ENCODE results near the gene PIEZO2.

Gene PIEZO2

GRCh38 chr18:11027862-11028261, 121.5 kb downstream of the PIEZO2 start:
- DNase-seq (ENCODE audit: low spot score): no peak

DNA sequence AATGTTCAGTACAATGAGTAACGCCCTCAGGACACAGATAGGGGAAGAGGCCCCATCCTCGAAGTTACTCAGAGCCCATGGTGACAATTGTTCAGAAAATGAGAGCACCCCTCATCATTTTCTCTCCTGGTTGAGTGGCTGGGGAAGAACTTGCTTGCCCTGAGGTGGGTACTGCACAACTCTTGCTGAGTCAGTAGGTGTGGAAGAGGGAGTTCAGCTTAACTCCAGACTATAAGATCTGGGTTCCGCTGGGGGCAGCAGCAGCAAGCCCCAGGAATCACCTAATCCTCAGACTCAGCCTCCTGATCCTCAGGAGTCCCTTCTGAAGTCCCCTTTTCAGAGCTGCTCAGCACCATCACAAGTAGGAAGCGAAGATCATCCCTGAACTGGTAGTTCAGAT, 123.7 kb downstream of the PIEZO2 start:
- DNase-seq (ENCODE audit: low spot score): no peak

- no peak for DNase-seq (ENCODE audit: low spot score)
Observed at GRCh38 chr18:11024928-11025669, 124.3 kb downstream of the PIEZO2 start.

DNA sequence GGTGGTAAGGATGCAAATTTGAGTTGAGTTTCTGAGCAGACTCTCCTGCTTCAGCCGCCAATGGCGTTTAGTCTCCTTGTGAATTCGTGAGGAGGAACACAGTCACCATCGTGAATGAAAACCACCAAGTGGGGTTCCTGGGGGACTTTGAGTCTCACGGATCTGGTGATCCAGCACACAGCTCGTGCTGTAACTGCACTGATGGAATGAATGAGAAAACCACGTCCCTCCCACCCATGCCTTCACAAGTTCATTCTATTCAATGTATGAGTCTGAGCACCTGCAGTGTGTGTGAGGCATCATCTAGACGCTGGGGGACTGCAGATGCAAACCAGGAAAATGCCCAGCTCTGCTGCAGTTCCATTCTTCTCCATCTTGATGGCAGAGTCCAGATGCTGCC, 127.9 kb downstream of the PIEZO2 start:
- DNase-seq (ENCODE audit: low spot score): no peak

- DNase-seq (ENCODE audit: low spot score): no peak
Observed at GRCh38 chr18:11020877-11021414, 128.4 kb downstream of the PIEZO2 start.

GRCh38 chr18:11020161-11020853, 129.1 kb downstream of the PIEZO2 start:
- no peak for DNase-seq (ENCODE audit: low spot score)

GRCh38 chr18:11019295-11020105, 129.9 kb downstream of the PIEZO2 start:
- no peak for DNase-seq (ENCODE audit: low spot score)

DNA sequence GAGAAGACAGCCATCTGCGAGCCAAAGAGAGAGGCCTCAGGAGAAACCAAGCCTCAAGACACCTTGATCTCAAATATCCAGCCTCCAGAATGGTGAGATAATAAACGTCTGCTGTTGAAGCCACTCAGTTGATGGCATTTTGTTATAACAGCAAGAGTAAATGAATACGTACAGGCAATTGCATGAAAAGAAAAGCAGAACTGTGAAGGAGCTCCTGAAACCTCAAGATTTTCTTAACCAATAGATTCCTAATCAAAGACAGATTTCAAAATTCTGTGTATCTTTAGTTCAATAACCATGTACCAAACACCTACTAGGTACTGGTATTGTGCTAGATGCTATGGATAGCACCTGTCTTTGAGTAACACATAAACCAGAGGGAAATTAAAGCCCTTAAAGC, 139.5 kb downstream of the PIEZO2 start:
- no peak for DNase-seq (ENCODE audit: low spot score)

DNA sequence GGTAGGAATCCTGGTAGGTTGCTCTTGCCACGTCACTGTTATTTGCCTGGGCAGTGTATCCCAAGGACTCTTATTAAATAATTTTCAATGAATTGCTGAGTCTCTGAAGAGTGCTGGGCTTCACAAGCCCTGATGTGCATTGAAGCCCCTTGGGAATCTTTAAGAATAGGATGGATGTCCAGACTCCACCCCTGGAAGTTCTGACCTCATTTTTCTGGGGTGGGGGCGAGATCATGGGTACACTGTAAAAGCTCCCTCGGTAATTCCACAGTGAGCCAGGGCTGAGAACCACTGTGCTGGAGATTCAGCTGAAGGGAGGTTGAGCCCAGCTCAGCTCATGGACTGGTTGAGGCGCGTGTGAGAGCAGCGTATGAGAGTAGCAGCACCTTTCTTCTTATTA, 140.2 kb downstream of the PIEZO2 start:
- no peak for DNase-seq (ENCODE audit: low spot score)

- no peak for DNase-seq (ENCODE audit: low spot score)
Observed at GRCh38 chr18:11008505-11008904, 140.9 kb downstream of the PIEZO2 start.

GRCh38 chr18:11005528-11005927, 143.8 kb downstream of the PIEZO2 start:
- no peak for DNase-seq (ENCODE audit: low spot score)

DNA sequence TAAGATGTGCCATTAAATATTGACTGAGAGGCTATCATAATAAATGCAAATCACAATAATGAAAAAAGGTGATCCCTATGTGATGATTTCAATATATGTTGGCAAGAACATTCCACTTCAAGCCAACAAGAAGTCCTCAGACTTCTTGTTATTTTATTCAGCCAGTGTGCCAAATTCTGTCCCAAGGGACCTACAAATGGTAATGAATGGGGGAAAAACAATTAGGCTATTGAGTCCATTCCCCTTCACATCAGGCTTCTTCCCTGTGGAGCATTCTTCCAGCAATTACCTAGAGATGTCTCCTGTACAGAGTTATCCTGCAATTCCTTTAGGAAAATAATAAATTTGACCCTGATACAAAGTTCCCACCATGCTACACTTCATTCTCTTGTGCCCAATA, 144.4 kb downstream of the PIEZO2 start:
- no peak for DNase-seq (ENCODE audit: low spot score)

DNA sequence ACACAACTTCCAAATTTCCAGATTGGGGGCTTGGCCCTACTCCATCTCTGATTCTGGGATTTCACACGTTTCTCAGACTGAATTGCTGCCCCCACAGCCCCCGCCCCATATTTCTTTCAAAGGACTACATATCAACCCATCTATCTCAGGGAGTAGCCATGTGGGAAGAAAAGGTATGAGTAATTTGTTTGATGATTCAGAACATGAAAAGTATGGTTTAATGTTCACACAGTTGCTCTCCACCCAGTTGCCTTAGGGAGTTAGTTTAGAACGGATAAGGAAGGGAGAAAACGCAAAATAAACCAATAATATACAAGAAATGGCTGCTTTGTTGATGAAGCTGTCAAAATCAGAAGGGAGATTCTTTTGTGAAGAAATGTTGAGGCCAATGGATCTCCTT, 145.1 kb downstream of the PIEZO2 start:
- DNase-seq (ENCODE audit: low spot score): no peak

DNA sequence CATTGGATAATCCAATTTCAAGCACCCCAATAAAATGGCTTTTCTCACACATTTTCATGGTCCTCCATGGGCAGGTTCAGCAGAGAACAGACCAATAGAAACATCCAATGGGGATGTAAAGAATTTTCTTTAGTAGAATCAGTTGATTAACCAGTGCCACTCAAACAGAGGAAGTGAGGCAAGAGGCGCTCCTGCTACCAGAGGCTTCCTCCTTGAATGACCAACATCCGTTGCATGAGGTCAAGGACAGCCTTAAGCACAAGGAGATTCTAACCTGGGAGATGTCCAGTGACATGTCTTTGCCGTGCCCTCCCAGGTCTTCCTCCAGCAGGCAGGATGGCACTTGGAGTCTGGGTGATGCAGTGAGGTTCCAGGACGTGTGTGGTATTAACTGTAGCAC, 146.6 kb downstream of the PIEZO2 start:
- DNase-seq (ENCODE audit: low spot score): no peak

DNA sequence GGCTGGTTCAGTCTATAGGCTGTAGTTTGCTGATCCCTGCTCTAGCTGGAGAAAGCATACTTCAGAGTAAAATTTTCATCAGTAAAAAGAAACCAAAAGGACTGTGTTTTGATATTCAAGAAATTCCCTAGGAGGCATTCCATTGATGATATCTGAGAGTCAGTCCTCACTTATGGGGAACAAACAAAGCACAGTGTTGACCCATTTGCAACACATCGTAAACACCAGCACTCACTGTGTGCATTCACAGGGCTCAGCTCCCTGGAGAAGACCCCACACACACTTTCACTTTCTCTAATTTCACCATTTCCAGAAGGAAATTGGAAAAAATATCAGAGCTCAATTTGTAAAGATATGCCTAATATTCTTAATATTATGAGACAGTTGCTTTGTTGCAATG, 147.1 kb downstream of the PIEZO2 start:
- no peak for DNase-seq (ENCODE audit: low spot score)

GRCh38 chr18:11000071-11000470, 149.3 kb downstream of the PIEZO2 start:
- no peak for DNase-seq (ENCODE audit: low spot score)

DNA sequence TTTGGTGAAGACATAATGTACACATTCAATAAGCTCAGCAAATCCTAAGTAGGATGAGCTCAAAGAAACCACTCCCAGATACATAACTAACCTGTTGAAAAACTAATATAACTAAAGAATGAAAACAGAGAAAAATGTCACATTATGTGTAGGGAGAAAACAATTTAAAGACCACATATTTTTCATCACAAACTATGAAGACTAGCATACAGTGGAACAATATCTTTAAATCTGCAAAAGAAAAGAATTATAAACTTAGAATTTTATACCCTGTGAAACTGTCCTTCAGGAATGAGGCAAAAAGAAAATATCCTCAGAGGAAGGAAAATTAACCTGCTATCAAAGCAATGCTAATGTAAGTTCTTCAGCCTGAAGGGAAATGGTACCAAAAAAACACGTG, 151.5 kb downstream of the PIEZO2 start:
- no peak for DNase-seq (ENCODE audit: low spot score)

DNA sequence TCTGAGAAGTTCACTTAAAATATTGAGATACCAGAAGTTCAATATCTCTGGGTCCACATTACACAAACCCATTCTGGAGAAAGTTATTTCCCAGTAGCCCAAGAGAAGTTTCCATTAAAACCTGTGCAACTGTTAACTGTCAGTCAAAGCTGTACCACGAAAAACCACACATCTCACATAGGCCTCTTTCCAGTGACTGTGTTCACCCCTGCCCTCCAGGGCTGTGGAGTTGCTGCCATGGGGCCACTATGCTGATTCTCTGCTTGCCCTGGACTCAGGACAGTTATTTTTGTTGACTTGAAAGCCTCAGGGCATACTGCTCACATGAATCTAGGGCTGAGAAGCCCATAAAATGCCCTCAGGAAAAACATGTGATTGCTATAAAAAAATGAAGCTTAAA, 153.8 kb downstream of the PIEZO2 start:
- DNase-seq (ENCODE audit: low spot score): no peak

DNA sequence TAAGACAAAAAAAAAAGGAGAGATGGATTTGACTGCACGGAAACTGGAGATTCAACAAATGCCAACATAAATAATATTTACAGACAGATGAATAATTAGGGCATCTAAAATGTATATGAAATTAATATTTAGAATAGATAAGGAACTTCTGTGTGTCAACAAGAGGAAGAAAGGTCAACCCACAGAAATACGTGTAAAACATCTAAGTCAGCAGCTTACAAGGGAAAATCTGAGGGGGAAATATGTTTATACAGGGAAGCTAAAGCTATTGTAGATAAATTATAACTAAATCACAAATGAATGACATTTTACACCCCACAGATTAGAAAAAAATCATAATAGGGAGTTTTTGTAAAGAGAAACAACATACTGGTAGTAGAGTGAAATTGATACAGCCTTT, 159.9 kb downstream of the PIEZO2 start:
- no peak for DNase-seq (ENCODE audit: low spot score)

DNA sequence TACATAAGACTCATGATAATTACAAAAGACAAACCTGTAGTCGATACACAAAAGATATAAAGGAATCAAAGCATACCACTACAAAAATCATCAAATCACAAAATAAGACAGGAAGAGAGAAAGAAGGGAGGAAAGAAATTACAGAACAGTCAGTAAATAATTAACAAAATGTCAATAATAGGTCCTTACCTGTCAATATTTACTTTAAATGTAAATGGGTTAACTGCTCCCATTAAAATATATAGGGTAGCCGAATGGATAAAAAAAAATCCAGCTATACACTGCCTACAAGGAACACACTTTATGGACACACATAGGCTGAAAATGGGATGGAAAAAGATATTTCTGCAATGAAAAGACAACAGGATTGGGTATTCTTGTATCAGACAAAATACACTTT, 163.7 kb downstream of the PIEZO2 start:
- no peak for DNase-seq (ENCODE audit: low spot score)

DNA sequence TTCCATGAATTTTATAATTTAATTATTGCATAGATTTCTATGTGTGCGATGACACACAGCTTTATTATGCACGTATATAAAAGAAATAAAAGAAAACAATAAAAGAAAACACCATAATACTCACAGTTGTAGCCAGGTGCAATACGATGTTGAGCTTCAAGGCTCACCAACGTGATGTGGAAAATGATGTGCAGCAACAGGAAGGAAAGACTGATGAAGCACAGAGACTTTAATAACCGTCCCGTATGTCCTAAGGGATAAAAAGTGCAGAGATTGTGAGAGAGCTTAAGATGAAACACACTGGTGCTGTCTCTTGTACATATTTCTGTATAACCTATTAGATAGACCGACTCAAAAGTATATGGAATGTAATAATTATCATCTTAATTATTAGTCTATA, 170.0 kb downstream of the PIEZO2 start:
- DNase-seq (ENCODE audit: low spot score): no peak

- DNase-seq (ENCODE audit: low spot score): no peak
Observed at GRCh38 chr18:10977042-10977441, 172.3 kb downstream of the PIEZO2 start.
